ENCODE data around the gene KCNQ5.

DNA sequence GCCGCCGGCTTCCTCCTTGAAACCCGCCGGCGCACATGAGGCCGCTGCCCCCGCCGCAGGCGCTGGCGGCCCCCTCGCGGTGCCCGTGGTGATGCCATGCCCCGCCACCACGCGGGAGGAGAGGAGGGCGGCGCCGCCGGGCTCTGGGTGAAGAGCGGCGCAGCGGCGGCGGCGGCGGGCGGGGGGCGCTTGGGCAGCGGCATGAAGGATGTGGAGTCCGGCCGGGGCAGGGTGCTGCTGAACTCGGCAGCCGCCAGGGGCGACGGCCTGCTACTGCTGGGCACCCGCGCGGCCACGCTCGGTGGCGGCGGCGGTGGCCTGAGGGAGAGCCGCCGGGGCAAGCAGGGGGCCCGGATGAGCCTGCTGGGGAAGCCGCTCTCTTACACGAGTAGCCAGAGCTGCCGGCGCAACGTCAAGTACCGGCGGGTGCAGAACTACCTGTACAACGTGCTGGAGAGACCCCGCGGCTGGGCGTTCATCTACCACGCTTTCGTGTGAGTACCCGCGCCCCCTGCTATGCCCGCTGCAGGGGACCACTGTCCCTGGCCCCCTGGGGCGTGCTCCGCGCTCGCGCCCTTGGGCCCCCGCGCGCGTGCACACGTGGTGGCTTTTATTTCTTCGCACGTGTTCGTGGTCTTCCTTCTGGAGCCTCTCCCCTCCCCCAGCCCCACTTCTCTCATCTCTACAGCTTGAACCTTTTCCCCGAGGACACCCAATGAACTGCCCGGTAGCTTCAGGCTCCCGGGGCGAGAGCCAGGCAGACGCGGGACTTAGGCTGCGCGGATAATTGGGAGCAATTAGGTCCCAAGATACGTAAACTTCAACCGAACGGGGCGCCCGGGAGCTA lies 453 bp downstream of the KCNQ5 start:
- TF ChIP-seq POLR2A (IDR thresholded peaks at IDR 0.05), result no peak
- TF ChIP-seq, protein P1, sequence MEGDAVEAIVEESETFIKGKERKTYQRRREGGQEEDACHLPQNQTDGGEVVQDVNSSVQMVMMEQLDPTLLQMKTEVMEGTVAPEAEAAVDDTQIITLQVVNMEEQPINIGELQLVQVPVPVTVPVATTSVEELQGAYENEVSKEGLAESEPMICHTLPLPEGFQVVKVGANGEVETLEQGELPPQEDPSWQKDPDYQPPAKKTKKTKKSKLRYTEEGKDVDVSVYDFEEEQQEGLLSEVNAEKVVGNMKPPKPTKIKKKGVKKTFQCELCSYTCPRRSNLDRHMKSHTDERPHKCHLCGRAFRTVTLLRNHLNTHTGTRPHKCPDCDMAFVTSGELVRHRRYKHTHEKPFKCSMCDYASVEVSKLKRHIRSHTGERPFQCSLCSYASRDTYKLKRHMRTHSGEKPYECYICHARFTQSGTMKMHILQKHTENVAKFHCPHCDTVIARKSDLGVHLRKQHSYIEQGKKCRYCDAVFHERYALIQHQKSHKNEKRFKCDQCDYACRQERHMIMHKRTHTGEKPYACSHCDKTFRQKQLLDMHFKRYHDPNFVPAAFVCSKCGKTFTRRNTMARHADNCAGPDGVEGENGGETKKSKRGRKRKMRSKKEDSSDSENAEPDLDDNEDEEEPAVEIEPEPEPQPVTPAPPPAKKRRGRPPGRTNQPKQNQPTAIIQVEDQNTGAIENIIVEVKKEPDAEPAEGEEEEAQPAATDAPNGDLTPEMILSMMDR (IDR thresholded peaks at IDR 0.05), result no peak
- no peak for TF ChIP-seq POLR2AphosphoS5 (IDR thresholded peaks at IDR 0.05; ENCODE audit: insufficient read depth in 1 of 2, low read depth in 1 of 2)

All from vagina (tissue), 2 donors.